Measurements from ENCODE around the gene BRIP1. TPM values are rescaled to one million over a fixed set of nuclear protein-coding genes. Genes with fewer than 3 reads are reported as not detected.
"Not testable (repeated sequence)": the region's sequence is repeated elsewhere in the genome, so short reads cannot be mapped to it uniquely, and the experiment has no call there.

BRIP1 gene
- total and polyA plus RNA-seq, 8 donors = 0.31 to 10.8 (median 0.89) TPM; not detected in 1

DNA sequence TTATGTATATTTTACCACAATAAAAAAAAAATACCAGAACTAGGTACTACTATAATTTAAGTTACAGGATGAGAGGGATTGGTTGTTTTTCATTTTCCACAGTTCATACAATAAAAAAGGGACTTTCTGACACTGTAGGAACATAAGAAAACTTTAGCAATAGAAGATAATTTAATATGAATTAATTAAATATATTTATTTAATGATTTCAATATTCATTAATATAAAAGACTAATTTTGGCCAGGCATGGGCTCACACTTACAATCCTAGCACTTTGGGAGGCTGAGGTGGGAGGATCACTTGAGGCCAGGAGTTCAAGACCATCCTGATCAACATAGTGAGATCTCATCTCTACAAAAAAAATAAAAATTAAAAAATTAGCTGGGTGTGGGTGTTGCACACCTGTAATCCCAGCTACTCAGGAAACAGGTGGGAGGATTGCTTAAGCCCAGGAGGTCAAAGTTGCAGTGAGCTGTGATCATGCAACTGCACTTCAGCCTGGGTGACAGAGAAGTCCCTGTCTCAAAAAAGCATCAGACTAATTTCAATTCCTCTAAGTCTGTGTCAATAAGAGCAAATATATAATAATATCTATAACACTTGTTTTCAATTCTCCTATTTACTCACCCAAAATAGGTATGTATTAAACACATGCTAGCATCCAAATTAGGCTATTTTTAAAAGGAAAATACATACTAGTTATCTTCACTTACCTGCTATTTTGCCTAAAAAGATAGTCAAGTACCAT, 79.6 kb downstream of the BRIP1 start:
- H3K4me1 ChIP-seq = no peaks in the 10 kb centered on the region
- H3K9me3 ChIP-seq = no peaks in the 10 kb centered on the region
- TF ChIP-seq CTCF (IDR thresholded peaks at IDR 0.05) = no peak
- DNase-seq = no peak
- intact Hi-C loops (cut with DNase I; ENCODE audit: low total_unique reads) = no loop called here
- H3K4me3 ChIP-seq = no peak overlapping the region
- H3K27me3 ChIP-seq = no peaks in the 10 kb centered on the region
- no peaks in the 10 kb centered on the region for H3K36me3 ChIP-seq
- H3K27ac ChIP-seq = no peak overlapping the region

DNA sequence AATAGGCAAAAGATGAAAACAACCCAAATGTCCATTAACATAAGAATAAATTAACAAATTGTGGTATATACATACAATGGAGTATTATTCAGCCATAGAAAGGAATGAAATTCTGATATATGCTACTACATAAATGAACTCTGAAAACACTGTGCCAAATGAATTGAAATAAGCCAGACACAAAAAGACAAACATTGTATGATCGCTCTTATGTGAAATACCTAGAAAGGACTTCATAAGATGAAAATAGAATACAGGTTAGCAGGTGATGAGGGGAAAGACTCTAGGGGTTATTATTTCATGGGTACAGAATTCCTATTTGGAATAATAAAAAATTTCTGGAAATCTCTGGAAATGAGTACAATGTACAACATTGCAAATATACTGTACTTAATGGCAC, 80.2 kb downstream of the BRIP1 start:
- DNase-seq = no peak
- TF ChIP-seq POLR2AphosphoS5 (IDR thresholded peaks at IDR 0.05) (no peak), POLR2A (IDR thresholded peaks at IDR 0.05) (no peak)
- no peaks in the 10 kb centered on the region for H3K4me1 ChIP-seq
- H3K36me3 ChIP-seq = no peaks in the 10 kb centered on the region
- H3K27me3 ChIP-seq = no peaks in the 10 kb centered on the region
- intact Hi-C loops (cut with DNase I; ENCODE audit: low total_unique reads) = no loop called here
- H3K27ac ChIP-seq = no peak overlapping the region
- H3K9me3 ChIP-seq = no peaks in the 10 kb centered on the region
- WGBS, 5 donors = 92 to 100% (median 98%) methylated on average over 1 of the region's 1 CpG
- H3K4me3 ChIP-seq = no peak overlapping the region

DNA sequence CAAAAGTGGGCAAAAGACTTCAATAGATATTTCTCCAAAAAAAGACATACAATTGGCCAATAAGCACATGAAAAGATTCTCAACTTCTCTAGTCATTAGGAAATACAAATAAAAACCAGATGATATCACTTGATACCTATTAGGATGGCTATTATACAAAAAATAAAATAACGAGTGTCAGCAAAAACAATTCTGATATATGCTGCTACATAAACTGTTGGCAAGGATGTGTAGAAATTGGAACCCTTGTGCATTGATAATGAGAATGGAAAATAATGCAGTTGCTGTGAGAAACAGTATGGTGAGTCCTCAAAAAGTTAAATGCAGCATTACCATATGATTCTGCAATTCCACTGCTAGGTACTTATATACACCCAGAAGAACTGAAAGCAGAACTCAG, 80.6 kb downstream of the BRIP1 start:
- TF ChIP-seq POLR2A (IDR thresholded peaks at IDR 0.05) (no peak), EP300 (IDR thresholded peaks at IDR 0.05) (no peak), CTCF (IDR thresholded peaks at IDR 0.05) (no peak), POLR2AphosphoS5 (IDR thresholded peaks at IDR 0.05) (no peak)
- no peak for DNase-seq
- WGBS, 5 donors = 92 to 100% (median 94%) methylated on average over 1 of the region's 1 CpG

GRCh38 chr17:61775364-61775763, 88.0 kb downstream of the BRIP1 start:
- intact Hi-C loops (cut with DNase I; ENCODE audit: low total_unique reads) = no loop called here
- peaks cover 0 to 14% (median 5%) of the 10 kb centered on the region in 4 donors for H3K9me3 ChIP-seq
- DNase-seq = no peak
- no peaks in the 10 kb centered on the region for H3K4me1 ChIP-seq
- WGBS, 5 donors = 90 to 97% (median 94%) methylated on average over 2 of the region's 2 CpGs
- no peaks in the 10 kb centered on the region for H3K27me3 ChIP-seq
- H3K36me3 ChIP-seq = no peaks in the 10 kb centered on the region
- H3K4me3 ChIP-seq = no peak overlapping the region
- H3K27ac ChIP-seq = no peak overlapping the region
- no peak for TF ChIP-seq CTCF (IDR thresholded peaks at IDR 0.05)
- TF ChIP-seq POLR2AphosphoS5 (IDR thresholded peaks at IDR 0.05) = no peak
- no peak for TF ChIP-seq EP300 (IDR thresholded peaks at IDR 0.05)
- no peak for TF ChIP-seq POLR2A (IDR thresholded peaks at IDR 0.05)

More for the DNA sequence above, 80.6 kb downstream of the BRIP1 start:
- H3K27me3 ChIP-seq = no peaks in the 10 kb centered on the region
- no peaks in the 10 kb centered on the region for H3K36me3 ChIP-seq
- no peaks in the 10 kb centered on the region for H3K9me3 ChIP-seq
- H3K4me1 ChIP-seq = no peaks in the 10 kb centered on the region
- intact Hi-C loops (cut with DNase I; ENCODE audit: low total_unique reads) = no loop called here
- H3K27ac ChIP-seq = no peak overlapping the region
- H3K4me3 ChIP-seq = no peak overlapping the region

DNA sequence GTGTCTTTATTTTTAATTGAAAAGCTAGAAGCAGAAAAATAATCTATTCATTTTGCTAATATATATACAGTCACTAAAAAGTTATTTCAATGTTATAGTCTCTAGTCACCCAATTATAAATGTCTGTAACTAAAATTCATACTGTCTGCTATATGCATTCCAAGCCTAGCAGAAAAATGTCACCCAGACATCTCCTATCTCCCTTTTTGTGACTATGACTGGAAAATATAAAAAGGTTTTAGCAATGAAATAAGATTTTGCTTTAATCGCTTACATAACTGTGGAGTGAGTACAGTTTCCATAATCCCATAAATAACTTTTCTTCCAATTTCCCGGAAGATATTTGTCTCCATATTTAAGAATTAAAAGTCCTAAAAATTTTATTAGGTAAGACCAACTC, 88.6 kb downstream of the BRIP1 start:
- H3K36me3 ChIP-seq = no peaks in the 10 kb centered on the region
- intact Hi-C loops (cut with DNase I; ENCODE audit: low total_unique reads) = no loop called here
- no peak for DNase-seq
- H3K27ac ChIP-seq = no peak overlapping the region
- TF ChIP-seq CTCF (IDR thresholded peaks at IDR 0.05) (no peak), POLR2A (IDR thresholded peaks at IDR 0.05) (no peak), EP300 (IDR thresholded peaks at IDR 0.05) (no peak), POLR2AphosphoS5 (IDR thresholded peaks at IDR 0.05) (no peak)
- WGBS, 5 donors = 90 to 97% (median 95%) methylated on average over 2 of the region's 2 CpGs
- no peak overlapping the region for H3K4me3 ChIP-seq
- no peaks in the 10 kb centered on the region for H3K4me1 ChIP-seq
- H3K27me3 ChIP-seq = no peaks in the 10 kb centered on the region
- H3K9me3 ChIP-seq = peaks cover 0 to 14% (median 5%) of the 10 kb centered on the region in 4 donors

- DNase-seq; H3K36me3 ChIP-seq; H3K27me3 ChIP-seq; H3K4me3 ChIP-seq; H3K27ac ChIP-seq; H3K4me1 ChIP-seq; intact Hi-C loops (cut with DNase I; ENCODE audit: low total_unique reads): not testable (repeated sequence)
- peaks cover 0 to 14% (median 5%) of the 10 kb centered on the region in 4 donors for H3K9me3 ChIP-seq
- 91 to 98% (median 98%) methylated on average over 3 of the region's 3 CpGs for WGBS, 5 donors
Measured at GRCh38 chr17:61774087-61774486, 89.2 kb downstream of the BRIP1 start.

All from stomach (tissue), 9 donors.